Karpas-422 (cell line): ENCODE data around the gene GAB1. TPM values are rescaled to one million over a fixed set of nuclear protein-coding genes. Genes with fewer than 3 reads are reported as not detected.

Experiments
- DNase-seq: peaks from one replicate; pipeline ENCODE4 v3.0.0-alpha.2; 2015
- H2AFZ ChIP-seq: fragments of 200-600 bp; sonication (generic); 2 replicates; pipeline ENCODE4 v1.6.1; 2014; ENCODE audit warnings: antibody characterized with exemption, low read length, mixed read lengths
- H3K27ac ChIP-seq: fragments of 200-600 bp; sonication (generic); 2 replicates; pipeline ENCODE4 v1.5.1; 2014; ENCODE audit warnings: mild to moderate bottlenecking, low read length, moderate library complexity
- H3K27me3 ChIP-seq: fragments of 200-600 bp; sonication (generic); 2 replicates; pipeline ENCODE4 v1.6.1; 2014; ENCODE audit warnings: low read length, mixed read lengths
- H3K36me3 ChIP-seq: fragments of 200-600 bp; sonication (generic); 2 replicates; pipeline ENCODE4 v1.6.1; 2014; ENCODE audit warnings: low read length, mixed read lengths; ENCODE audit not compliant: insufficient read depth
- H3K4me1 ChIP-seq: fragments of 200-600 bp; sonication (generic); 2 replicates; pipeline ENCODE4 v1.6.1; 2014; ENCODE audit warnings: mild to moderate bottlenecking, low read length, mixed read lengths
- H3K4me2 ChIP-seq: fragments of 200-600 bp; sonication (generic); 2 replicates; pipeline ENCODE4 v1.6.1; 2014; ENCODE audit warnings: low read length, low read depth, mild to moderate bottlenecking; ENCODE audit not compliant: poor library complexity, severe bottlenecking
- H3K4me3 ChIP-seq: fragments of 200-600 bp; sonication (generic); 2 replicates; pipeline ENCODE4 v1.5.1; 2014; ENCODE audit warnings: mild to moderate bottlenecking, antibody characterized with exemption, low read length, mixed read lengths
- H3K79me2 ChIP-seq: fragments of 200-600 bp; sonication (generic); 2 replicates; pipeline ENCODE4 v1.6.1; 2014; ENCODE audit warnings: mild to moderate bottlenecking, low read length, mixed read lengths
- H3K9ac ChIP-seq: fragments of 200-600 bp; sonication (generic); 2 replicates; pipeline ENCODE4 v1.6.0; 2014; ENCODE audit warnings: low read length
- H3K9me2 ChIP-seq: fragments of 200-600 bp; sonication (generic), shearing (Covaris generic); replicated peaks from 2 replicates; pipeline ENCODE4 v1.6.0; 2014; ENCODE audit warnings: mild to moderate bottlenecking, low read length, moderate library complexity; ENCODE audit not compliant: insufficient read depth
- H3K9me3 ChIP-seq: fragments of 300-700, 200-600 bp; sonication (generic); 2 replicates; pipeline ENCODE4 v1.6.1; 2014; ENCODE audit warnings: low read length, mixed read lengths
- H4K20me1 ChIP-seq: fragments of 200-600 bp; sonication (generic); 2 replicates; pipeline ENCODE4 v1.6.1; 2014; ENCODE audit warnings: mild to moderate bottlenecking, antibody characterized with exemption, low read length, low read depth; ENCODE audit not compliant: insufficient read depth
- total RNA-seq: library from RNA; depleted of rRNA; stranded (reverse); fragments of >200 nt; shearing (Covaris generic); gene quantifications from 2 replicates; pipeline ENCODE4 v1.2.3, GENCODE V29; 2014; ENCODE audit warnings: low replicate concordance

Gene GAB1
- total RNA-seq, 1 experiment from 2014 or later = not detected

- no peaks in the 10 kb centered on the region for H3K4me1 ChIP-seq
- no peak overlapping the region for H3K27ac ChIP-seq
- H3K36me3 ChIP-seq = no peaks in the 10 kb centered on the region
These were observed 73.3 kb downstream of the GAB1 start for GRCh38 chr4:143410015-143410414.

DNA sequence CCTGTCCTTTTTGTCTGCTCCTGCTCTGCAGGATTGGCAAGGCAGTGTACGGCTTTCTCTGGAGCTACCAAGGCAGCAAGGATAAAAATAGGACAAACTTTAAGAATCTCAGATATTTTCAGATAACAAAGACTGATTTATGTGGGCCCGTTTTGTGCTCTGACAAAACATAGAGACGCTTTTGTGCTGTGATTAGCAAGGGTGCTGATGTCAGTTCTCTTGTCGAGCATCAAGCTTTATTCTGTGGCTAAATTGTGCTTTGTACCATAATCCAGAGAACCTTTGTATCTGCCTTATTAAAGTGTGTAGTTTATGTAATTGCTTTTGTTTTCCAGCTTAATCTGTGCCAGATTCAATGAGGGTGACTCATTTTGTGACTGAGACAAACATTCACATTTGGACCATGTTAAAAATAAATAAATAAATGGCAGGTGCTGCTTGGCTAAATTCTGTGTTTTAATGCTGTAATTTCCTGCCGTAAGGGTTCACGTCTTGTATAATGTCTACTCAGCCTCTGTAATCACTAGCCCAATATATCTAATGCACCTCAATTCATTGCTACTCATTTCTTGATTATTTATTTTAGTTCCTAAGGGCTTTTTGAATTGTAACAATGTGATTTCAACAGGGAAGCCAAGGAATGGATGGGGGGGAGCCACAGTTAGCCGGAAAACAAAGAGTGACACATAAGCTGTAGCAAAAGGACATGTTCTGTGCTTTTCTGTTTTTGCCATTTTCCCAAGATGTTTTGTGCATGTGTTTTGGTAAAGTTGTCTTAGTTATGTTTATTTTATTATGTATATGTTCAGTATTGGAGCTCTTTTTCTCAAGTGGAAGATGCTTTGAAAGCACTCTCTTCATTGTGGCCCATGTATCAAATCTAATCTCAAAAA is 75.1 kb downstream of the GAB1 start:
- H3K79me2 ChIP-seq = no peaks in the 10 kb centered on the region
- H2AFZ ChIP-seq = no peak overlapping the region
- H3K9me3 ChIP-seq = no peaks in the 10 kb centered on the region
- no peaks in the 10 kb centered on the region for H4K20me1 ChIP-seq
- H3K4me1 ChIP-seq = no peaks in the 10 kb centered on the region
- no peak overlapping the region for H3K4me3 ChIP-seq
- H3K9ac ChIP-seq = no peak overlapping the region
- H3K36me3 ChIP-seq = no peaks in the 10 kb centered on the region
- H3K27ac ChIP-seq = no peak overlapping the region
- no peak overlapping the region for H3K4me2 ChIP-seq
- DNase-seq = no peak
- no peaks in the 10 kb centered on the region for H3K9me2 ChIP-seq
- no peaks in the 10 kb centered on the region for H3K27me3 ChIP-seq

More at GRCh38 chr4:143410015-143410414, 73.3 kb downstream of the GAB1 start:
- H3K9me2 ChIP-seq = no peaks in the 10 kb centered on the region
- H3K4me3 ChIP-seq = no peak overlapping the region
- no peaks in the 10 kb centered on the region for H4K20me1 ChIP-seq
- no peaks in the 10 kb centered on the region for H3K27me3 ChIP-seq
- DNase-seq = no peak
- no peak overlapping the region for H2AFZ ChIP-seq
- H3K4me2 ChIP-seq = no peak overlapping the region
- no peaks in the 10 kb centered on the region for H3K79me2 ChIP-seq
- H3K9ac ChIP-seq = no peak overlapping the region
- H3K9me3 ChIP-seq = no peaks in the 10 kb centered on the region

DNA sequence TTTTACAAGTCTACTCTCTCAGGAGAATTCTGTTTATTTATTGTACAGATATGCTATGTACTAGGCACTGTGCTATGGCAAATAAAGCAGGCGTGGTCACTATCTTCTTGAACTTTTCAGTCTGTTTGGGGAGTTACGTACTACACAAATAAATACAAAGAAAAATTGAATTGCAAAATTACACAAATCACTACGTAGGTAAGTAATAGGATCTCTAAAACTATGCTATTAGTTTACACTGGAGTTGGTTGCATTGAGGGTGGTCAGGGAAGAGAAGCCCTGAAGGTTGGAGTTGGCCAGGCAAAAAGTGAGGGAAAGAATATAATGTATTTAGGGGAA is 75.7 kb downstream of the GAB1 start:
- no peaks in the 10 kb centered on the region for H3K9me3 ChIP-seq
- H3K4me3 ChIP-seq = no peak overlapping the region
- no peaks in the 10 kb centered on the region for H3K36me3 ChIP-seq
- no peaks in the 10 kb centered on the region for H3K9me2 ChIP-seq
- no peaks in the 10 kb centered on the region for H3K27me3 ChIP-seq
- H3K27ac ChIP-seq = no peak overlapping the region
- H3K4me2 ChIP-seq = no peak overlapping the region
- H3K4me1 ChIP-seq = no peaks in the 10 kb centered on the region
- no peak for DNase-seq
- no peak overlapping the region for H3K9ac ChIP-seq
- no peak overlapping the region for H2AFZ ChIP-seq
- H4K20me1 ChIP-seq = no peaks in the 10 kb centered on the region
- no peaks in the 10 kb centered on the region for H3K79me2 ChIP-seq

GRCh38 chr4:143417679-143418403 is 81.2 kb downstream of the GAB1 start:
- DNase-seq = no peak
- H3K4me3 ChIP-seq = no peak overlapping the region
- no peaks in the 10 kb centered on the region for H3K27me3 ChIP-seq
- H2AFZ ChIP-seq = no peak overlapping the region
- H3K9me3 ChIP-seq = no peaks in the 10 kb centered on the region
- H3K9me2 ChIP-seq = no peaks in the 10 kb centered on the region
- H3K9ac ChIP-seq = no peak overlapping the region
- H3K4me1 ChIP-seq = no peaks in the 10 kb centered on the region
- no peaks in the 10 kb centered on the region for H4K20me1 ChIP-seq
- no peak overlapping the region for H3K4me2 ChIP-seq
- H3K27ac ChIP-seq = no peak overlapping the region
- no peaks in the 10 kb centered on the region for H3K79me2 ChIP-seq
- H3K36me3 ChIP-seq = no peaks in the 10 kb centered on the region

DNA sequence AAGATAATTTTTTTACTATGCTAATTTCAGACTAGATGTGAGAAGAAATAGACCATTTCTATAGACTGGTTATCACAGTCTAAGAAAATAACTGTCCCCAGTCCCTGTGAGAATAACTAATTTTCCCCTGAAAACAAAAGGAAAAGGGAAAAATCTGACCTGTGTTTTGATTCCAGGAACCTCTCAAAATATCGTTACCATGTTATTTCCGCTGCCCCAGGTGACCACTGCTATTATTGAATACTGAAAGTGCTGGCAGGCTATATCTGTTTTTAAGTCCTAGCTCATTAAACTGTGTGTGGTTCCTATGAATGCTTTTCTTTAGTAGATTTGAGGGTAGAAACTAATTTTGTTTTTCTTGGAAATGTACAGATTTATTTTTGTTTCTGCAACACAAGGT is 83.6 kb downstream of the GAB1 start:
- Histone ChIP-seq H3K4me3 (no peak overlapping the region), H3K27ac (no peak overlapping the region)
- DNase-seq = no peak

DNA sequence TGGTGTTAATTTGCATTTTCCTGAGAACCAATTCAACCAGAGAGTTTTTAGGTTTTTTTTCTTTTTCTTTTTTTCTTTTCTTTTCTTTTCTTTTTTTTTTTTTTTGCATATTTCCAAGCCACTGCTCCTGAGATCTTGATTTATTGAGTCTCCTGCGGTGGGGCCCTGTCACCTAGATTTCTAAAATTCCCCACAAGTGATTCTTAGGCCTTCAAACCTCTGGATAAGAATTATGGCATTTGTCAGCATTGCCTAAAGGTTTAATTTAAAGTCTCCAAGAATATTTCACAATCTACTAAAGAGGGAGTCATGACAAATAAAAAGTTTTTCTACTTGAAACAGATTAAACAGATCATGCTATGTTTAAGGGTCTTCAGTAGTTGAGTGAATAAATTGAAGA is 84.9 kb downstream of the GAB1 start:
- Histone ChIP-seq H3K27me3 (no peaks in the 10 kb centered on the region), H3K9me2 (no peaks in the 10 kb centered on the region), H3K9ac (no peak overlapping the region), H3K4me3 (no peak overlapping the region), H4K20me1 (no peaks in the 10 kb centered on the region), H3K4me1 (no peaks in the 10 kb centered on the region), H3K9me3 (no peaks in the 10 kb centered on the region), H3K36me3 (no peaks in the 10 kb centered on the region), H3K27ac (no peak overlapping the region), H3K4me2 (no peak overlapping the region), H3K79me2 (no peaks in the 10 kb centered on the region), H2AFZ (no peak overlapping the region)
- DNase-seq = no peak

More for the DNA sequence above, 83.6 kb downstream of the GAB1 start:
- no peaks in the 10 kb centered on the region for H3K4me1 ChIP-seq
- no peaks in the 10 kb centered on the region for H3K9me3 ChIP-seq
- H3K4me2 ChIP-seq = no peak overlapping the region
- no peak overlapping the region for H2AFZ ChIP-seq
- H4K20me1 ChIP-seq = no peaks in the 10 kb centered on the region
- no peaks in the 10 kb centered on the region for H3K9me2 ChIP-seq
- H3K36me3 ChIP-seq = no peaks in the 10 kb centered on the region
- no peaks in the 10 kb centered on the region for H3K27me3 ChIP-seq
- no peak overlapping the region for H3K9ac ChIP-seq
- H3K79me2 ChIP-seq = no peaks in the 10 kb centered on the region

GRCh38 chr4:143424276-143424675 is 87.6 kb downstream of the GAB1 start:
- Histone ChIP-seq H2AFZ (no peak overlapping the region), H3K9me3 (no peaks in the 10 kb centered on the region), H3K9ac (no peak overlapping the region), H3K4me2 (no peak overlapping the region), H3K9me2 (no peaks in the 10 kb centered on the region), H3K27ac (no peak overlapping the region), H3K4me3 (no peak overlapping the region), H3K79me2 (no peaks in the 10 kb centered on the region), H4K20me1 (no peaks in the 10 kb centered on the region), H3K4me1 (no peaks in the 10 kb centered on the region), H3K27me3 (no peaks in the 10 kb centered on the region), H3K36me3 (no peaks in the 10 kb centered on the region)
- no peak for DNase-seq

- Histone ChIP-seq H3K9me2 (no peaks in the 10 kb centered on the region), H3K4me3 (no peak overlapping the region), H4K20me1 (no peaks in the 10 kb centered on the region), H3K4me1 (no peaks in the 10 kb centered on the region), H3K36me3 (no peaks in the 10 kb centered on the region), H3K27me3 (no peaks in the 10 kb centered on the region), H3K79me2 (no peaks in the 10 kb centered on the region), H2AFZ (no peak overlapping the region), H3K4me2 (no peak overlapping the region), H3K9ac (no peak overlapping the region), H3K9me3 (0 out of 2 replicates have a peak, but pooled peaks cover 3% of the 10 kb centered on the region), H3K27ac (no peak overlapping the region)
- DNase-seq = no peak
These were observed 95.0 kb downstream of the GAB1 start for GRCh38 chr4:143431526-143432257.
